Mesodermal cell (in vitro differentiated cells): ENCODE measurements around the gene MRPL28.
"Not testable (repeated sequence)": the region's sequence is repeated elsewhere in the genome, so short reads cannot be mapped to it uniquely, and the experiment has no call there.

ENCODE experiments used
- H3K27ac ChIP-seq: 2 replicates; pipeline ENCODE4 v1.7.0; 2013; ENCODE audit warnings: mild to moderate bottlenecking, low read depth, low read length, moderate library complexity; ENCODE audit not compliant: severe bottlenecking
- H3K36me3 ChIP-seq: 2 replicates; pipeline ENCODE4 v1.7.1; 2013; ENCODE audit warnings: mild to moderate bottlenecking, low read length, moderate library complexity; ENCODE audit not compliant: control insufficient read depth, insufficient read depth
- H3K4me1 ChIP-seq: one replicate; pipeline ENCODE4 v1.7.1; 2013; ENCODE audit warnings: mild to moderate bottlenecking, low read length; ENCODE audit not compliant: insufficient read depth, control insufficient read depth, poor library complexity, severe bottlenecking
- H3K4me3 ChIP-seq: 2 replicates; pipeline ENCODE4 v1.7.0; 2013; ENCODE audit warnings: low read length, control low read depth, mild to moderate bottlenecking; ENCODE audit not compliant: insufficient read depth, poor library complexity, severe bottlenecking; ENCODE audit errors: extremely low read depth
- H3K9me3 ChIP-seq: 2 replicates; pipeline ENCODE4 v1.7.1; 2013; ENCODE audit warnings: mild to moderate bottlenecking, low read length, moderate library complexity; ENCODE audit not compliant: control insufficient read depth
- WGBS, 2 experiments: methylation state at CpG; one replicate each; pipeline ENCODE4 v1.1.5; 2013; ENCODE audit warnings: missing lambda C conversion rate in 2 of 2; ENCODE audit not compliant: insufficient coverage in 2 of 2; 5-methylcytosine and 5-hydroxymethylcytosine counted together

Gene MRPL28

GRCh38 chr16:387761-388666 is 17.7 kb upstream of the MRPL28 start:
- 77 to 85% methylated on average over 10 to 11 of the region's 20 CpGs for WGBS, 2 experiments
- H3K4me3 ChIP-seq, H3K36me3 ChIP-seq, H3K9me3 ChIP-seq: not testable (repeated sequence)
- Histone ChIP-seq H3K27ac (peak overlapping the region; percentile 74), H3K4me1 (peaks cover 26% of the 10 kb centered on the region)

DNA sequence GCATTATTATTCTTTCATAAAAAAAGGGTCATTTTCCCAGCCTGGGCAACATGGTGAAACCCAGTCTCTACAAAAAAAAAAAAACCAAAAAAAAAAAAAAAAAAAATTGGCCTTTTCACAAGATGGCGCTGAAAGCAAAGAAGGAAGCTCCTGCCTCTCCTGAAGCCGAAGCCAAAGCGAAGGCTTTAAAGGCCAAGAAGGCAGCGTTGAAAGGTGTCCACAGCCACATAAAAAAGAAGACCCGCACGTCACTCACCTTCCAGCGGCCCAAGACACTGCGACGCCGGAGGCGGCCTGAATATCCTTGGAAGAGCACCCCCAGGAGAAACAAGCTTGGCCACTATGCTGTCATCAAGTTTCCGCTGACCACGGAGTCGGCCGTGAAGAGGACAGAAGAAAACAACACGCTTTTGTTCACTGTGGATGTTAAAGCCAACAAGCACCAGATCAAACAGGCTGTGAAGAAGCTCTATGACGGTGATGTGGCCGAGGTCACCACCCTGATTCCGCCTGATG is 16.4 kb upstream of the MRPL28 start:
- Histone ChIP-seq H3K27ac (peak overlapping the region; percentile 66), H3K9me3 (peaks cover under 1% of the 10 kb centered on the region), H3K4me3 (no peak overlapping the region), H3K36me3 (no peaks in the 10 kb centered on the region), H3K4me1 (peaks cover 30% of the 10 kb centered on the region)
- WGBS, 2 experiments: 87 to 88% methylated on average over 18 to 19 of the region's 19 CpGs

GRCh38 chr16:383326-384051 is 13.2 kb upstream of the MRPL28 start:
- H3K27ac ChIP-seq: peak overlapping the region; percentile 75
- peak overlapping the region; percentile 55 for H3K4me3 ChIP-seq
- no peaks in the 10 kb centered on the region for H3K9me3 ChIP-seq
- peaks cover 15% of the 10 kb centered on the region for H3K36me3 ChIP-seq
- peaks cover 35% of the 10 kb centered on the region for H3K4me1 ChIP-seq
- WGBS, 2 experiments: 8 to 10% methylated on average over 24 to 31 of the region's 33 CpGs

GRCh38 chr16:381789-382717 is 11.7 kb upstream of the MRPL28 start, which contains the start of gene PGAP6:
PGAP6 (minus strand) TSS chr16:381978; CDS start chr16:381821, 157 bp downstream.
- Histone ChIP-seq H3K27ac (no peak within 1 kb of the TSS), H3K4me1 (peaks cover 29% of the 10 kb centered on the region), H3K9me3 (no peaks in the 10 kb centered on the region), H3K36me3 (peaks cover 24% of the 10 kb centered on the region), H3K4me3 (peak within 1 kb of the TSS; percentile 92)
- 0 to 2% methylated on average over 60 to 63 of the region's 123 CpGs for WGBS, 2 experiments

- H3K4me3 ChIP-seq: peak overlapping the region; percentile 92
- peaks cover 32% of the 10 kb centered on the region for H3K36me3 ChIP-seq
- peaks cover 24% of the 10 kb centered on the region for H3K4me1 ChIP-seq
- H3K9me3 ChIP-seq: no peaks in the 10 kb centered on the region
- WGBS, 2 experiments: 0 to 1% methylated on average over 45 to 50 of the region's 73 CpGs
- H3K27ac ChIP-seq: no peak overlapping the region
These were observed 10.9 kb upstream of the MRPL28 start for GRCh38 chr16:381012-381788.

DNA sequence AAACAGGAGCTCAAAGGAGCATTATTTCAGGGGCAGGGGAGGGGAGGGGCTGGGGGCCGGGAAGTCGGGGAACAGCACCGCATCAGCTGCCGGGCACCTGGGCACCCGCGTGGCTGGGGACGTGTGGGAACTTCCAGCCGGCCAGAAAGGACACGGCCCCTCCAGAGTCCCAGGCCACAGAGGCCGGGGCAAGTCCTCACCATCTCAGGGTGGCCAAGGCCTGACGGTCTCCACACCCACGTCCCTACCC is 10.3 kb upstream of the MRPL28 start:
- Histone ChIP-seq H3K4me3 (peak overlapping the region; percentile 92), H3K27ac (no peak overlapping the region), H3K36me3 (peaks cover 37% of the 10 kb centered on the region), H3K4me1 (peaks cover 24% of the 10 kb centered on the region), H3K9me3 (no peaks in the 10 kb centered on the region)
- 4 to 9% methylated on average over 8 to 12 of the region's 12 CpGs for WGBS, 2 experiments

DNA sequence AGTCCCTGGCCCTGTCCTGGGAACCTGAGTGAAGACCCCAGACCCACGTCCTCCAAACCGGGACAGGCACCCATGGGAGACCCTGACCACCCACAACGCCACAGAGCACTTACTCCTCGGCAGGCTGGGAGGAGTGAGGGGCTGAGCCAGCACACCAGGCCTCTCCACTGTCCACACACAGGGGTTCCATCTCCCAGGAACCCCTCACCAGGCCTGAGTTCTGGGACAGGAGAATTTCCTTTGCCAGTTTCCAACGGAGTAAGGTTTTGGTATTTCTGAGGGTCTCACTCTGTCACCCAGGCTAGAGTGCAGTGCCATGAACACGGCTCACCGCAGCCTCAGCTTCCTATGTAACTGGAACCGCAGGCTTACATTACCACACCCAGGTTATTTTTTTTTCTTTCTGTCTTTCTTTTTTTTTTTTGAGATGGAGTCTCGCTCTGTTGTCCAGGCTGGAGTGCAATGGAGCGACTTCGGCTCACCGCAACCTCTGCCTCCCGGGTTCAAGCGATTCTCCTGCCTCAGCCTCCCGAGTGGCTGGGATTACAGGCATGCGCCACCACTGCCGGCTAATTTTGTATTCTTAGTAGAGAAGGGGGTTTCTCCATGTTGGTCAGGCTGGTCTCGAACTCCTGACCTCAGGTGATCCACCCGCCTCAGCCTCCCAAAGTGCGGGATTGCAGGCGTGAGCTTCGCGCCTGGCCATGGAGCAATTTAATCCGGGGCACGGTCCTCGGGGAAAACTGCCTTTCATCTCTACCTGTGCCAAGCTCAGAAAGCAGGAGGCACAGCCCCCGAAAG is 9.8 kb upstream of the MRPL28 start:
- Histone ChIP-seq H3K27ac (no peak overlapping the region), H3K9me3 (no peaks in the 10 kb centered on the region), H3K36me3 (peaks cover 43% of the 10 kb centered on the region), H3K4me1 (peaks cover 24% of the 10 kb centered on the region), H3K4me3 (peak overlapping the region; percentile 92)
- WGBS, 2 experiments: 74 to 86% methylated on average over 11 to 23 of the region's 27 CpGs

DNA sequence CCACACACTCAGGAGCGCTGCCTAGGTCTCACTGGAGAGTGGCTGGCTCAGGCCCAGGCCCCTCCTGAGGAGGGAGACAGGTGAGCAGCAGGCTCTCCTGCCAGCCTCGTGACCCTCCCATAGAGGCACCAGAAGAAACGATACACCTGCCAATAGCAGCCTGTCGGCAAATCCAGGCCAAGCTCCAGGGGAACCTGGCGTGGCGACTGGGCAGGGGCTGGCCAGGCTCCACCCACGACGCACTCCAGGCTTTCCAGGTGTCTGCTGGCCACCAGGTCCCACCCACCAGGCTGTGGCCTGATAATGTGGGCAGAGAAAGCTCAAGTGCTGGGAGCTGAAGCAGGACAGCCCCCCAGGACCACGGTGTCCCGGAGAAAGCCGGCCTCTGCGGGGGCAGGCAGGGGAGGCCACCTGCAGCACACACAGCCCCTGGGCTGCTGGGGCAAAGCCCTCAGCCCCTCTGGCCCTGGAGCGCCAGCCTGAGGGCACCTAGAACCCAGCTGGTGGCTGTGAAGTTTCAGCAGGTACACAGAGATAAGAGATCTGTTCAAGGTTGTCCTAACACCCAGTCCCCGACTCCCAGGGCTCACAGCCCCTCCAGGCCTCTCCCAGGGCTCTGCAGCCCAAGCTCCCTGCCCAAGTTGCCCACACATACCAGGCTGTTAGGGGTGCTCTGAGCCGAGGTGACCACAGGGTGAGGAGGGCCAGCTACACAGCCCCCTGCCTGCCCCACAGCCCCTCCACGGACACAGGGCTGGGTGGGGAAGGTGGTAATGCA is 9.0 kb upstream of the MRPL28 start:
- H3K36me3 ChIP-seq: peaks cover 50% of the 10 kb centered on the region
- peaks cover 22% of the 10 kb centered on the region for H3K4me1 ChIP-seq
- H3K27ac ChIP-seq: no peak overlapping the region
- H3K4me3 ChIP-seq: no peak overlapping the region
- 72 to 78% methylated on average over 14 of the region's 16 CpGs for WGBS, 2 experiments
- no peaks in the 10 kb centered on the region for H3K9me3 ChIP-seq

GRCh38 chr16:378821-379182 is 8.5 kb upstream of the MRPL28 start:
- 82 to 92% methylated on average over 10 to 11 of the region's 14 CpGs for WGBS, 2 experiments
- H3K4me1 ChIP-seq: peaks cover 17% of the 10 kb centered on the region
- peaks cover 56% of the 10 kb centered on the region for H3K36me3 ChIP-seq
- no peak overlapping the region for H3K4me3 ChIP-seq
- H3K27ac ChIP-seq: no peak overlapping the region
- H3K9me3 ChIP-seq: no peaks in the 10 kb centered on the region
